A549 (cell line): ENCODE data around the gene AIPL1.

ENCODE experiments used
- FOSB ChIP-seq: fragments of 250-450 bp; sonication (Bioruptor Pico); IDR thresholded peaks from 2 replicates; pipeline ENCODE4 v1.5.0; 2020; ENCODE audit warnings: mild to moderate bottlenecking, moderate library complexity
- HDAC2 ChIP-seq: fragments of 200-600 bp; sonication (generic); IDR thresholded peaks from 2 replicates; pipeline ENCODE4 v1.6.1; 2016
- TF ChIP-seq, protein P1 (sequence below): fragments of >200 bp; sonication (Bioruptor Twin); formaldehyde crosslinking; IDR thresholded peaks from 3 replicates; pipeline ENCODE4 v1.5.1; 2016

GRCh38 chr17:6398955-6399354, 36.0 kb downstream of the AIPL1 start:
- TF ChIP-seq, protein P1, sequence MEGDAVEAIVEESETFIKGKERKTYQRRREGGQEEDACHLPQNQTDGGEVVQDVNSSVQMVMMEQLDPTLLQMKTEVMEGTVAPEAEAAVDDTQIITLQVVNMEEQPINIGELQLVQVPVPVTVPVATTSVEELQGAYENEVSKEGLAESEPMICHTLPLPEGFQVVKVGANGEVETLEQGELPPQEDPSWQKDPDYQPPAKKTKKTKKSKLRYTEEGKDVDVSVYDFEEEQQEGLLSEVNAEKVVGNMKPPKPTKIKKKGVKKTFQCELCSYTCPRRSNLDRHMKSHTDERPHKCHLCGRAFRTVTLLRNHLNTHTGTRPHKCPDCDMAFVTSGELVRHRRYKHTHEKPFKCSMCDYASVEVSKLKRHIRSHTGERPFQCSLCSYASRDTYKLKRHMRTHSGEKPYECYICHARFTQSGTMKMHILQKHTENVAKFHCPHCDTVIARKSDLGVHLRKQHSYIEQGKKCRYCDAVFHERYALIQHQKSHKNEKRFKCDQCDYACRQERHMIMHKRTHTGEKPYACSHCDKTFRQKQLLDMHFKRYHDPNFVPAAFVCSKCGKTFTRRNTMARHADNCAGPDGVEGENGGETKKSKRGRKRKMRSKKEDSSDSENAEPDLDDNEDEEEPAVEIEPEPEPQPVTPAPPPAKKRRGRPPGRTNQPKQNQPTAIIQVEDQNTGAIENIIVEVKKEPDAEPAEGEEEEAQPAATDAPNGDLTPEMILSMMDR: no peak
- TF ChIP-seq HDAC2 (no peak), FOSB (CRISPR knock-in tag) (no peak)
